Muscle of leg (tissue), 16 donors: ENCODE data around the gene SREBF1. TPM values are rescaled to one million over a fixed set of nuclear protein-coding genes. Genes with fewer than 3 reads are reported as not detected.

Experiments
- DNase-seq: peaks from one replicate; pipeline ENCODE4 v3.0.0; 2013
- H3K27ac ChIP-seq: one replicate; pipeline ENCODE4 v1.5.1; 2013; ENCODE audit warnings: mild to moderate bottlenecking, low read length, control low read depth
- H3K27me3 ChIP-seq: one replicate; pipeline ENCODE4 v1.6.1; 2013; ENCODE audit warnings: low read length; ENCODE audit not compliant: control insufficient read depth, insufficient read depth
- H3K36me3 ChIP-seq: one replicate; pipeline ENCODE4 v1.6.1; 2013; ENCODE audit warnings: low read length; ENCODE audit not compliant: control insufficient read depth, insufficient read depth
- H3K4me1 ChIP-seq: one replicate; pipeline ENCODE4 v1.6.1; 2013; ENCODE audit warnings: low read length; ENCODE audit not compliant: control insufficient read depth, insufficient read depth
- H3K4me3 ChIP-seq: one replicate; pipeline ENCODE4 v1.5.1; 2013; ENCODE audit warnings: low read length, control low read depth
- H3K9me3 ChIP-seq: replicated peaks from 2 replicates; pipeline ENCODE4 v1.6.1; 2013; ENCODE audit warnings: low read depth, low read length; ENCODE audit not compliant: control insufficient read depth
- WGBS: methylation state at CpG from one replicate; pipeline ENCODE4 v1.1.5; 2013; ENCODE audit warnings: missing lambda C conversion rate; ENCODE audit not compliant: insufficient coverage; 5-methylcytosine and 5-hydroxymethylcytosine counted together
- long read RNA-seq, 11 donors: transcript quantifications; one replicate each; lab custom pipeline, GENCODE V29; 2026
- polyA plus RNA-seq, 8 donors: library from polyadenylated mRNA; unstranded; fragments of 120-200 nt; gene quantifications; one replicate each; pipeline versions ENCODE4 v1.2.1 to v1.2.3, GENCODE V29; 2013; ENCODE audit warnings: inconsistent platforms in 1 of 8, low replicate concordance in 1 of 8; ENCODE audit not compliant: insufficient read length in 8 of 8, insufficient read depth in 1 of 8
- total RNA-seq: library from RNA; stranded (reverse); fragments of 120-200 nt; gene quantifications from one replicate; pipeline ENCODE4 v1.2.4, GENCODE V29; 2013

The SREBF1 gene
- total RNA-seq = 16.1 TPM
- polyA plus RNA-seq = 10 to 100 TPM; 25.6 to 48.7 (median 33.7) TPM
- long read RNA-seq, donor 1 = 0 reads
- long read RNA-seq, donor 2 = 0 reads
- long read RNA-seq, donor 3, full-length matches to known transcripts = 5 of 5 reads
- long read RNA-seq, donor 3, partial matches to known transcripts = 0 of 5 reads
- long read RNA-seq, donor 3, other reads (novel, unspliced or antisense) = 0 of 5 reads
- long read RNA-seq, donor 4 = 0 reads
- long read RNA-seq, donor 5, full-length matches to known transcripts = 3 of 16 reads
- long read RNA-seq, donor 5, partial matches to known transcripts = 13 of 16 reads
- long read RNA-seq, donor 5, other reads (novel, unspliced or antisense) = 0 of 16 reads
- long read RNA-seq, donor 6, partial matches to known transcripts = 8 of 11 reads
- long read RNA-seq, donor 6, other reads (novel, unspliced or antisense) = 0 of 11 reads
- long read RNA-seq, donor 7, partial matches to known transcripts = 0 of 3 reads
- long read RNA-seq, donor 7, other reads (novel, unspliced or antisense) = 0 of 3 reads
- long read RNA-seq, donor 8, partial matches to known transcripts = 0 of 2 reads
- long read RNA-seq, donor 8, other reads (novel, unspliced or antisense) = 0 of 2 reads
- long read RNA-seq, donor 9, partial matches to known transcripts = 0 of 3 reads
- long read RNA-seq, donor 9, other reads (novel, unspliced or antisense) = 0 of 3 reads
- long read RNA-seq, donor 10, partial matches to known transcripts = 0 of 2 reads
- long read RNA-seq, donor 10, other reads (novel, unspliced or antisense) = 0 of 2 reads
- long read RNA-seq, donor 11, full-length matches to known transcripts = 2 of 2 reads
- long read RNA-seq, donor 11, partial matches to known transcripts = 0 of 2 reads
- long read RNA-seq, donor 11, other reads (novel, unspliced or antisense) = 0 of 2 reads

DNA sequence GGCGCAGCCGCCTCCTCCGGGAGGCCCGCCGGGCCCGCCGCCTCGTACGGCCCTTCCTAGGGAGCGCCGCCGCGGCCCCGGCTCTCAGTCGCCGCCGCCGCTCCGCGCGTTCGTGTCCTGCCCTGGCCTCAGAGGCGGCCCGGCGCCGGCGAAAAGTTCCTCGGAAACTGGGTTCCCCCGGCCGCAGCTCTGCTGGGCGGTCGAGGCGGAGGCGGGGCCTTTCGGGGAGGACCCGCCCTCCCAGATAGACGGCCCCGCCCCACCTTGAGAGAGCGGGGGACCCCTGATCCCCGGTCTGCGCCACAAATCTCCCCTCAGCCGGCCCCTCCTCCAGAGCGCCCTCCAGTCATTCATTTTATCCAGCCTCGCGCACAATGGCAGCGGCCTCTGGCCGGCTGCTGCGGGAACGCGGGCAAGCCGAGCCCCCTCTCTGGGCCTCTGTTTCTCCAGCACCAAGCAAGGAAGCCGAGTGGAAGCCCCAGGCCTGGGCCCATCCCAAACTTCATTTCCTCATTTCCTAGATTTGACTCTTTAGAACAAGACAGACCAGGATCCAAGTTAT is at the start of gene SREBF1:
SREBF1 (minus strand) TSS at position 169 of the 562 bp plus-strand sequence. CDS start 169 bp downstream, outside the sequence.
- no peaks in the 10 kb centered on the region for H3K27me3 ChIP-seq
- no peaks in the 10 kb centered on the region for H3K36me3 ChIP-seq
- DNase-seq = peak; percentile 80
- H3K4me3 ChIP-seq = peak within 1 kb of the TSS; percentile 89
- WGBS = under 1% methylated on average over 50 of the region's 52 CpGs
- peaks cover 65% of the 10 kb centered on the region for H3K4me1 ChIP-seq
- peak within 1 kb of the TSS; percentile 98 for H3K27ac ChIP-seq
- no peaks in the 10 kb centered on the region for H3K9me3 ChIP-seq

GRCh38 chr17:17886226-17886625 is 49.4 kb upstream of the SREBF1 start:
- peaks cover 47% of the 10 kb centered on the region for H3K4me1 ChIP-seq
- DNase-seq = peak; percentile 77
- H3K27ac ChIP-seq = peak overlapping the region; percentile 52
- peaks cover 45% of the 10 kb centered on the region for H3K36me3 ChIP-seq
- no peak overlapping the region for H3K4me3 ChIP-seq
- no peaks in the 10 kb centered on the region for H3K9me3 ChIP-seq
- no peaks in the 10 kb centered on the region for H3K27me3 ChIP-seq
- 29% methylated on average over 1 of the region's 6 CpGs for WGBS

DNA sequence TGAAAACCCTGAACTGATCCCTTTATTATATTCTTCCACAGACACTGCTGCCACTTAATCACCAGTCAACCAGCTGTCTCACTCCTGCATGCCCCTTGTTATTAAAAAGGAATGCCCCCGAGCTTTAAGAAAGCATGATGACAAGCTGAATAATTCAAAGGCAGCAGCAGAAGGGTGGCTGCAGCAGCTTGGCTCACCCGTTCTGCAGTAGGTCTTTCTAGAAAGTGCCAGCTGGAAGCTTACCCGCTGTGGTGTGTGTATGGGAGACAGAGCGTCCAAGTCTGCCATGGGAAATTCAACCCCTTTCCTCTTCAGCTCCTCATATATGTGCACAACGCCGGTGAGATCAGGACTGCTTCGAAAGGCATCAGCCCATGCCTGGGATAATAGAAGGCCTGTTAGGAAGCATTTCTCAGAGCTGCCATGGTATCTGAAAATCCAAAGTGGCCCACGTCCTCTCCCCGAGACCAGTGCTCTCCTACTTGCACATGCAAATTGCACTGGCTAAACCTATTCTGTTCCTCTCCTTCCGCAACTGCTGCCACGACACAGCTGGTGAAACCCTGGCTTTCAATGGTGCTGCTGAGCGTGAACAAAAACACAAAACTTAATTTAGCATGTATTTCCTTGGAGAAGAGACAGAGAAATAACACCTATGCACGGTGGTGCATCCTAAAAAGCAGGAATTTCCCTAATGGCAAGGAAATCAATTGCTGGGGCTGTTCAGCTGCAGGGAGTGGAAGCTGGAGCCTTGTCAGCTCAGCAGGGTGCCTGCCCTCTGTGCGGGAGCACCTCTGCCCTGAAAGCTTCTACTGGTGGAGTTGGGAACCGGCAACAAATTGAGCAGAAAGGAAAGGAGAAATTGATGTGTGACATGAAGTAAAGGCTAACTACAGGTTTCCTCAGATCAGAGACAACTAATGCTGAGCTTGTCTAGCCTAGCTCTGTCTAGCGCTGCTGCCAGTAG is 47.9 kb upstream of the SREBF1 start:
- DNase-seq = peak; percentile 73
- H3K9me3 ChIP-seq = no peaks in the 10 kb centered on the region
- H3K4me3 ChIP-seq = no peak overlapping the region
- peak overlapping the region; percentile 67 for H3K27ac ChIP-seq
- H3K27me3 ChIP-seq = no peaks in the 10 kb centered on the region
- H3K36me3 ChIP-seq = peaks cover 51% of the 10 kb centered on the region
- peaks cover 47% of the 10 kb centered on the region for H3K4me1 ChIP-seq
- 82% methylated on average over 10 of the region's 16 CpGs for WGBS

DNA sequence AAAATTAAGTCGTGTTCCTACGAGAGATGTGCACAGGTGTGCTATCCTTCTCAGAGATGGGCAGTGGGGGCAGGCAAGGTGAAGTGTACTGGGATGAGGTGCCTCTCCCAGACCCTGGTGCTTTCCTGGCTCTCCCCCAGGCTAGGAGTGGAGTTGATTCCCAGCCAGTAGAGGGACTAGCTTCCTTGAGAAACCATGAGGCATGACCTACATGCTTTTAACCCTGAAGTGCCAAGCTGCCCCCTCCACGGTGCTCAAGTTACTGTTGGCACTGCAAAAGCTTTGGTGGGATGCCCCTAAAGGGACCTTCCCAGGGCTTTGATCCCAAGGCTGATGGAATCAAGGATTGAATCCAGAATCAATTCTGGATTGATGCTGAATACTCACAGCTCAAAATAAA is 47.0 kb upstream of the SREBF1 start:
- no peaks in the 10 kb centered on the region for H3K27me3 ChIP-seq
- no peaks in the 10 kb centered on the region for H3K9me3 ChIP-seq
- DNase-seq = no peak
- peak overlapping the region; percentile 67 for H3K27ac ChIP-seq
- WGBS = 87% methylated on average over 3 of the region's 3 CpGs
- H3K4me3 ChIP-seq = no peak overlapping the region
- H3K4me1 ChIP-seq = peaks cover 48% of the 10 kb centered on the region
- H3K36me3 ChIP-seq = peaks cover 51% of the 10 kb centered on the region

DNA sequence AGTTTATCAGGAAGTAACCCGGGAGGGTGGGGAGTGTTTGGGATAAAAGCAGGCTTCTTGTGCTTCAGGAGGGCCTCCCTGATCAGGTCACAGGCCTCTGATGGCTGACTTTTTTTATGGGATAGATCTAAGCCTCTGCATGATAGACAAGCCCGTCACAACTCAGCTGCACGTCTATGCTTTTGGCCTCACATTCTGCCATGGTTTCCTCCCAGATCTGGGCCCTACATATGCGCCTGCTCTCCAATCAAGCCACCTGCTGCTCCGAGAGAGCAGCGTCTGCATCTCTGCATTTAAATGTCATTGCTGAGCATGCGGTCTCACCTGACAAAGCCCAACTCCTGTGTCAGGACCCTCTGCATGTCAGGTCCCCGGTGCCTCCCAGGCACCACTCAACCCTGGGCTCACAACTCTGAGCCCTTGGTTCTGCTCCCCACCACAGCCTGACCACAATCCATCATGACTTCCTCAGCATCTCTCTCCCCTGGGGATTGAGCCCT is 45.3 kb upstream of the SREBF1 start:
- DNase-seq = no peak
- H3K36me3 ChIP-seq = peaks cover 48% of the 10 kb centered on the region
- H3K4me3 ChIP-seq = no peak overlapping the region
- H3K9me3 ChIP-seq = no peaks in the 10 kb centered on the region
- peaks cover 51% of the 10 kb centered on the region for H3K4me1 ChIP-seq
- WGBS = 73% methylated on average over 7 of the region's 8 CpGs
- H3K27me3 ChIP-seq = no peaks in the 10 kb centered on the region
- H3K27ac ChIP-seq = no peak overlapping the region

DNA sequence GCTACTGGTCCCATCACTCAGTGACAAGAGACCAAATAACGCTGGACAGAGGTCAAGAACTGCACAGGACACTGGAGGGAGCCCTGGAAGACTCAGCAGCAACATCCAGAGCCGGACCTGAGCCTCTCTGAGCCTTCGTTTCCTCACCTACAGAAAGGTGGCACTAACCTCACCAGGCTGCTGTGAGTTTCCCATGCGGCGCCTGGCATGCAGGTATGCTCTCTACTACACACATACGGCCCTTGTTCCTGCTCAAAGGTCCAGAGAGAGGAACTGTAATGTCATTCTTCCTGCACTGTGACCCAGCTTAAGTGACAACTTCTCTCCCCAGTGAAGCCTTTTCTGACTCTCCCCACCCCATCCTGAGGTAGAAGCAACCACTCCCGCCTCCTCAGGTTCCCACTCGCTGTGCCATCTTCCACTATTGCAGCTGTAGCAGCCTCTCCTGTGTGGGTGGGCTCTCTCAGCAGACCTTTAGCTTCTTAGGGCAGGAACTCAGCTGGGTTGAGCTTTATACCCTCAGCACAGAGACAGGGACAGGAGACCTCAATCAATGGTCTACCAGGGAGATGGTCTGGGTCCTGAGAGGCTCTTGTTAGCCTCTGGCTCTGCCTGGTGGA is 43.9 kb upstream of the SREBF1 start:
- Histone ChIP-seq H3K4me3 (no peak overlapping the region), H3K27me3 (no peaks in the 10 kb centered on the region), H3K4me1 (peaks cover 51% of the 10 kb centered on the region), H3K36me3 (peaks cover 54% of the 10 kb centered on the region), H3K27ac (no peak overlapping the region), H3K9me3 (no peaks in the 10 kb centered on the region)
- 91% methylated on average over 6 of the region's 8 CpGs for WGBS
- no peak for DNase-seq

DNA sequence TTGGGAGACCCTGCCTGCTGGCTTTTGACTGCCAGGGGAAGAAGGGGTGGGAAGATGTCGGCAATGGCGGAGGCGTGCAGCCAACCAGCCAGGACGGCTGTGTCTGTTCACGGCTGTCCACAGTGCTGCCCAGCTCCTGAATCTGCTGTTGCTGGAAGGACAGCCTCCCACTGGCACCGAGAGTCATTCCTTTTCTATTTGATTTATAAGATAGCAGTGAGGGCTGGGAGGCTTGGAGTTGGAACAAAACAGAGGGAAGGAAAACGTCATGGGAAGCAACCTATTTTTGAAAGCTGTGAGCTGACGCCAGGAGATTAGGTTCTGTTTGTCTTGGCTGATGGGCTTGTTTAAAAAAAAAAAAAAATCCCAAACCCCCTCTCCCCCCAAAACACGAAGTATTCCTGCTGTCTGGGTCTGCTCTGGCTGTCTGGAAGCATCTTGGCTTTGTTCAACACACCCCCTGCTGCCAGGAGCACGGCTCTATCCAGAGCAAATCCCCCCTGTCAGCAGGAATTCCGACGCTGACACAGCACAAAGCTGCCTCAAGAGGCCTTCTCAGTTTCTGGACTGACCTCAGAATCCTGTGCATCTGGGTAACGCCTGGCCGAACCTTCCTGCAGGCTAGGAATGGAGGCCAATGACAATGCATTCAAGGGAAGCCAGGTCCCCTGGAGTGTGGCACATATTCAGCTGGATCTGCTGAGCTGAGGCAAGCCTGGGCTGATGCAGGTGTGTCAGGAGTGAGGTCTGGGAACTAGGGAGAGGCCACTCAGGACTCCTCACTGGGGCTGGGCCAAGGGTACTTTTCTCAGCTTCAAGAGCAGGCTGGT is 41.0 kb upstream of the SREBF1 start:
- H3K4me1 ChIP-seq = peaks cover 58% of the 10 kb centered on the region
- 3% methylated on average over 5 of the region's 14 CpGs for WGBS
- H3K4me3 ChIP-seq = no peak overlapping the region
- no peaks in the 10 kb centered on the region for H3K27me3 ChIP-seq
- H3K36me3 ChIP-seq = peaks cover 48% of the 10 kb centered on the region
- H3K9me3 ChIP-seq = no peaks in the 10 kb centered on the region
- peak; percentile 95 for DNase-seq
- H3K27ac ChIP-seq = peak overlapping the region; percentile 78

GRCh38 chr17:17876959-17877528 is 40.3 kb upstream of the SREBF1 start:
- Histone ChIP-seq H3K4me3 (no peak overlapping the region), H3K4me1 (peaks cover 64% of the 10 kb centered on the region), H3K27me3 (no peaks in the 10 kb centered on the region), H3K9me3 (no peaks in the 10 kb centered on the region), H3K36me3 (peaks cover 41% of the 10 kb centered on the region), H3K27ac (peak overlapping the region; percentile 78)
- DNase-seq = peak; percentile 62
- 41% methylated on average over 5 of the region's 6 CpGs for WGBS
